IMR-90 (cell line): ENCODE results near the gene EFNA5. TPM values are rescaled to one million over a fixed set of nuclear protein-coding genes. Genes with fewer than 3 reads are reported as not detected.

Source experiments
- ATAC-seq: fragments of 200-7000 bp; cut with Tn5 transposase; 2 replicates; pipeline ENCODE4 v1.9.1; 2020; ENCODE audit warnings: low read depth, mild to moderate bottlenecking, moderate library complexity
- BruUV-seq: library from RNA; stranded (reverse); fragments of 400-500 nt; replicated peaks from 2 replicates; lab custom pipeline; 2021; lab: Mats Ljungman, UMichigan
- CTCF ChIA-PET: fragments of 300-600 bp; formaldehyde crosslinking; extraction: SDS; loops from one replicate; lab custom pipeline; 2021; ENCODE audit warnings: antibody characterized with exemption; lab: Yijun Ruan, JAX
- POLR2A ChIA-PET: fragments of 300-600 bp; sonication (Branson Sonifier 250); formaldehyde crosslinking; loops from one replicate; lab custom pipeline; 2022; ENCODE audit warnings: antibody characterized with exemption; ENCODE audit not compliant: unreplicated experiment; lab: Charles Lee
- DNase-seq: peaks from one replicate; pipeline ENCODE4 v3.0.0; 2013
- H2AFZ ChIP-seq: replicated peaks from 2 replicates; pipeline ENCODE3; 2013; ENCODE audit warnings: low read length, mild to moderate bottlenecking; ENCODE audit not compliant: poor library complexity
- H2AK5ac ChIP-seq: 2 replicates; pipeline ENCODE4 v1.6.1; 2013; ENCODE audit warnings: low read depth, low read length, inconsistent platforms
- H2AK9ac ChIP-seq: replicated peaks from 2 replicates; pipeline ENCODE3; 2013; ENCODE audit warnings: mild to moderate bottlenecking, low read depth, low read length, moderate library complexity; ENCODE audit not compliant: poor library complexity
- H2BK120ac ChIP-seq: 2 replicates; pipeline ENCODE4 v1.6.1; 2013; ENCODE audit warnings: low read depth, low read length, inconsistent platforms
- H2BK15ac ChIP-seq: 3 replicates; pipeline ENCODE4 v1.6.1; 2013; ENCODE audit warnings: low read depth, low read length, inconsistent platforms
- H2BK20ac ChIP-seq: 2 replicates; pipeline ENCODE4 v1.6.1; 2013; ENCODE audit warnings: low read depth, mild to moderate bottlenecking, inconsistent platforms, low read length, moderate library complexity
- H2BK5ac ChIP-seq: 2 replicates; pipeline ENCODE4 v1.6.1; 2013; ENCODE audit warnings: mild to moderate bottlenecking, low read depth, low read length, inconsistent platforms; ENCODE audit not compliant: poor library complexity, severe bottlenecking
- H3K14ac ChIP-seq: replicated peaks from 2 replicates; pipeline ENCODE4 v1.6.1; 2013; ENCODE audit warnings: low read depth, low read length, inconsistent platforms
- H3K18ac ChIP-seq: 2 replicates; pipeline ENCODE4 v1.6.1; 2013; ENCODE audit warnings: low read depth, low read length, control low read depth
- H3K23ac ChIP-seq: 2 replicates; pipeline ENCODE4 v1.6.1; 2013; ENCODE audit warnings: low read depth, low read length, inconsistent platforms
- H3K27ac ChIP-seq: 2 replicates; pipeline ENCODE4 v1.5.1; 2013; ENCODE audit warnings: mild to moderate bottlenecking, control low read depth, low read length; ENCODE audit not compliant: insufficient read depth
- H3K27me3 ChIP-seq: 2 replicates; pipeline ENCODE4 v1.6.1; 2013; ENCODE audit warnings: low read length; ENCODE audit not compliant: control insufficient read depth, insufficient read depth
- H3K36me3 ChIP-seq: 2 replicates; pipeline ENCODE4 v1.6.1; 2013; ENCODE audit warnings: low read length, mixed read lengths; ENCODE audit not compliant: control insufficient read depth, insufficient read depth
- H3K4ac ChIP-seq: 2 replicates; pipeline ENCODE4 v1.6.1; 2013; ENCODE audit warnings: low read depth, low read length, inconsistent platforms
- H3K4me1 ChIP-seq: 2 replicates; pipeline ENCODE4 v1.6.1; 2013; ENCODE audit warnings: low read length, mixed read lengths; ENCODE audit not compliant: control insufficient read depth, insufficient read depth
- H3K4me2 ChIP-seq: 2 replicates; pipeline ENCODE4 v1.6.1; 2013; ENCODE audit warnings: low read depth, mild to moderate bottlenecking, control low read depth, low read length, moderate library complexity
- H3K4me3 ChIP-seq: 2 replicates; pipeline ENCODE4 v1.5.1; 2013; ENCODE audit warnings: low read depth, mild to moderate bottlenecking, control low read depth, low read length, moderate library complexity; ENCODE audit not compliant: insufficient read depth
- H3K56ac ChIP-seq: 2 replicates; pipeline ENCODE4 v1.6.1; 2013; ENCODE audit warnings: low read length, inconsistent platforms; ENCODE audit not compliant: insufficient read depth; ENCODE audit errors: extremely low read depth
- H3K79me1 ChIP-seq, 2 experiments: 2 replicates each; pipeline ENCODE4 v1.6.1; 2013; ENCODE audit warnings: low read length in 2 of 2, inconsistent platforms in 1 of 2, low read depth in 1 of 2
- H3K9ac ChIP-seq: 2 replicates; pipeline ENCODE4 v1.6.1; 2013; ENCODE audit warnings: low read depth, low read length, control low read depth
- H3K9me1 ChIP-seq: 2 replicates; pipeline ENCODE4 v1.6.1; 2013; ENCODE audit warnings: low read length, inconsistent platforms; ENCODE audit not compliant: insufficient read depth
- H3K9me3 ChIP-seq: 2 replicates; pipeline ENCODE4 v1.6.1; 2013; ENCODE audit warnings: low read length; ENCODE audit not compliant: control insufficient read depth, insufficient read depth
- H4K20me1 ChIP-seq: 2 replicates; pipeline ENCODE4 v1.6.1; 2013; ENCODE audit warnings: low read length, inconsistent platforms; ENCODE audit not compliant: insufficient read depth
- H4K5ac ChIP-seq: 2 replicates; pipeline ENCODE4 v1.6.1; 2013; ENCODE audit warnings: mild to moderate bottlenecking, low read depth, low read length, control low read depth
- H4K8ac ChIP-seq, 2 experiments: 2 replicates each; pipeline ENCODE4 v1.6.1; 2013; ENCODE audit warnings: low read depth in 2 of 2, low read length in 2 of 2, control low read depth in 1 of 2, inconsistent platforms in 1 of 2
- H4K91ac ChIP-seq: 2 replicates; pipeline ENCODE4 v1.6.1; 2013; ENCODE audit warnings: low read depth, low read length, inconsistent platforms; ENCODE audit not compliant: insufficient read depth
- CEBPB ChIP-seq: IDR thresholded peaks from 2 replicates; pipeline ENCODE4 v1.6.1; 2012; ENCODE audit warnings: low read depth, low read length, improper control_type of control experiment
- CHD1 ChIP-seq: IDR thresholded peaks from 2 replicates; pipeline ENCODE4 v1.6.1; 2012; ENCODE audit warnings: low read depth, low read length, improper control_type of control experiment
- CTCF ChIP-seq: conservative IDR thresholded peaks from 2 replicates; pipeline ENCODE4 v1.5.1; 2012; ENCODE audit warnings: mild to moderate bottlenecking, low read depth, low read length, improper control_type of control experiment
- FOS ChIP-seq: fragments of 150-350 bp; IDR thresholded peaks from 2 replicates; pipeline ENCODE4 v1.6.1; 2016; ENCODE audit warnings: low read depth, low read length
- MAFK ChIP-seq: IDR thresholded peaks from 2 replicates; pipeline ENCODE4 v1.6.1; 2012; ENCODE audit warnings: low read depth, low read length, improper control_type of control experiment
- MXI1 ChIP-seq: IDR thresholded peaks from 2 replicates; pipeline ENCODE4 v1.6.1; 2012; ENCODE audit warnings: low read depth, mild to moderate bottlenecking, low read length, moderate library complexity, borderline replicate concordance
- POLR2A ChIP-seq: IDR thresholded peaks from 2 replicates; pipeline ENCODE4 v1.6.1; 2012; ENCODE audit warnings: mild to moderate bottlenecking, low read depth, low read length
- RCOR1 ChIP-seq: IDR thresholded peaks from 2 replicates; pipeline ENCODE4 v1.6.1; 2012; ENCODE audit warnings: mild to moderate bottlenecking, low read length, improper control_type of control experiment; ENCODE audit not compliant: insufficient replicate concordance
- SMC3 ChIP-seq: fragments of 150-350 bp; IDR thresholded peaks from 2 replicates; pipeline ENCODE4 v1.6.1; 2016; ENCODE audit warnings: low read depth, mild to moderate bottlenecking, antibody characterized with exemption, low read length, moderate library complexity
- WGBS, 2 experiments: methylation state at CpG; one replicate each; pipeline versions ENCODE4 v1.1.5 to v1.1.7; 2013; ENCODE audit warnings: missing lambda C conversion rate in 2 of 2; ENCODE audit not compliant: insufficient read length in 1 of 2; ENCODE audit errors: extremely low coverage in 2 of 2; 5-methylcytosine and 5-hydroxymethylcytosine counted together
- dilution Hi-C: fragments of 300-500 bp; cut with HindIII; formaldehyde crosslinking; loops from one replicate; pipeline ENCODE4 v1.14.3; 2018; ENCODE audit warnings: low sequenced_read_pairs; ENCODE audit not compliant: unreplicated experiment
- in situ Hi-C: fragments of 300-500 bp; cut with MboI; formaldehyde crosslinking; loops from 3 replicates; pipeline ENCODE4 v1.14.3; 2019; ENCODE audit warnings: low sequenced_read_pairs, inconsistent platforms, mixed read lengths
- intact Hi-C: fragments of 100-400 bp; cut with micrococcal nuclease; formaldehyde crosslinking; loops from 2 replicates; pipeline ENCODE4 v1.10.0; 2022
- polyA plus RNA-seq, 3 experiments: library from polyadenylated mRNA; depleted of rRNA; stranded (reverse); fragments of >200 nt; gene quantifications; 2 replicates each; pipeline ENCODE4 v1.2.3, GENCODE V29; 2012; ENCODE audit warnings: low replicate concordance in 1 of 3
- total RNA-seq: library from RNA; depleted of rRNA; stranded (reverse); fragments of >200 nt; gene quantifications from 2 replicates; pipeline ENCODE4 v1.2.3, GENCODE V29; 2012

EFNA5 gene
- total and polyA plus RNA-seq, 2 of the 4 experiments (the other 2 are of a cell fraction) = 1.5 to 1.6 TPM

- intact Hi-C loops = no loop called here
- H3K4me2 ChIP-seq = no peak overlapping the region
- BruUV-seq = no TSS peak
- no peak overlapping the region for H3K4ac ChIP-seq
- no peak overlapping the region for H2BK15ac ChIP-seq
- H2AFZ ChIP-seq = no peak overlapping the region
- ChIA-PET POLR2A (interaction anchor here (0.6 kb wide), 1 partner anchor 13 kb away, joined by 4 read pairs; no protein-coding TSS in a partner anchor), CTCF (interaction anchor here (0.6 to 1.0 kb wide), 2 partner anchors 21 to 230 kb away, joined by 3 read pairs; no protein-coding TSS in a partner anchor)
- H3K27ac ChIP-seq = no peak overlapping the region
- H3K18ac ChIP-seq = no peak overlapping the region
- TF ChIP-seq SMC3 (no peak), FOS (no peak), MXI1 (no peak), POLR2A (no peak), CTCF (no peak), RCOR1 (no peak), CHD1 (no peak), MAFK (no peak), CEBPB (no peak)
- H3K23ac ChIP-seq = no peak overlapping the region
- H3K4me3 ChIP-seq = no peak overlapping the region
- no peaks in the 10 kb centered on the region for H3K36me3 ChIP-seq
- in situ Hi-C loops = no loop called here
- H3K9me3 ChIP-seq = no peaks in the 10 kb centered on the region
- H3K27me3 ChIP-seq = no peaks in the 10 kb centered on the region
- no CpG with 5 or more reads among the region's 3 CpGs for WGBS, 2 experiments
- H2AK5ac ChIP-seq = no peak overlapping the region
- H4K5ac ChIP-seq = no peak overlapping the region
- ATAC-seq (no peak), DNase-seq (no peak)
- no peaks in the 10 kb centered on the region for H3K4me1 ChIP-seq
- dilution Hi-C loops = no loop called here
- no peak overlapping the region for H2BK5ac ChIP-seq
- no peaks in the 10 kb centered on the region for H4K20me1 ChIP-seq
- no peak overlapping the region for H4K91ac ChIP-seq
- no peaks in the 10 kb centered on the region for H3K9me1 ChIP-seq
- no peak overlapping the region for H2AK9ac ChIP-seq
- H3K79me1 ChIP-seq = no peaks in the 10 kb centered on the region; a peak in 1 of 4 replicates
- H3K14ac ChIP-seq = no peak overlapping the region
- H2BK20ac ChIP-seq = no peak overlapping the region
- H2BK120ac ChIP-seq = no peak overlapping the region
- no peak overlapping the region for H3K56ac ChIP-seq
- H4K8ac ChIP-seq = no peak overlapping the region
- no peak overlapping the region for H3K9ac ChIP-seq
Observed at GRCh38 chr5:107640568-107640967, 30.2 kb downstream of the EFNA5 start.
